HAP-1 (cell line): Measurements from ENCODE around the gene KSR2.

ENCODE experiments used
- DNase-seq, 2 experiments: peaks; one replicate each; pipeline ENCODE4 v3.0.0-alpha.2; 2016 to 2020; ENCODE audit warnings: low spot score in 2 of 2
- H3K27me3 ChIP-seq: fragments of 250-450 bp; sonication (Bioruptor Pico); 2 replicates; pipeline ENCODE4 v1.5.1; 2020; ENCODE audit warnings: low read depth, mild to moderate bottlenecking, moderate library complexity
- H3K36me3 ChIP-seq: fragments of 250-450 bp; sonication (Bioruptor Pico); replicated peaks from 2 replicates; pipeline ENCODE4 v1.5.1; 2020; ENCODE audit warnings: mild to moderate bottlenecking
- H3K4me1 ChIP-seq: fragments of 250-450 bp; sonication (Bioruptor Pico); 2 replicates; pipeline ENCODE4 v1.5.1; 2020; ENCODE audit warnings: mild to moderate bottlenecking
- H3K4me3 ChIP-seq: fragments of 250-450 bp; sonication (Bioruptor Pico); 2 replicates; pipeline ENCODE4 v1.5.1; 2020; ENCODE audit warnings: mild to moderate bottlenecking, moderate library complexity
- H3K9me3 ChIP-seq: fragments of 250-450 bp; sonication (Bioruptor Pico); 2 replicates; pipeline ENCODE4 v1.5.1; 2020; ENCODE audit warnings: mild to moderate bottlenecking, moderate library complexity
- in situ Hi-C: fragments of 300-500 bp; cut with MboI; formaldehyde crosslinking; loops from 3 replicates; pipeline ENCODE4 v1.14.3; 2020; ENCODE audit warnings: low sequenced_read_pairs, inconsistent platforms, mixed read lengths

Gene KSR2

DNA sequence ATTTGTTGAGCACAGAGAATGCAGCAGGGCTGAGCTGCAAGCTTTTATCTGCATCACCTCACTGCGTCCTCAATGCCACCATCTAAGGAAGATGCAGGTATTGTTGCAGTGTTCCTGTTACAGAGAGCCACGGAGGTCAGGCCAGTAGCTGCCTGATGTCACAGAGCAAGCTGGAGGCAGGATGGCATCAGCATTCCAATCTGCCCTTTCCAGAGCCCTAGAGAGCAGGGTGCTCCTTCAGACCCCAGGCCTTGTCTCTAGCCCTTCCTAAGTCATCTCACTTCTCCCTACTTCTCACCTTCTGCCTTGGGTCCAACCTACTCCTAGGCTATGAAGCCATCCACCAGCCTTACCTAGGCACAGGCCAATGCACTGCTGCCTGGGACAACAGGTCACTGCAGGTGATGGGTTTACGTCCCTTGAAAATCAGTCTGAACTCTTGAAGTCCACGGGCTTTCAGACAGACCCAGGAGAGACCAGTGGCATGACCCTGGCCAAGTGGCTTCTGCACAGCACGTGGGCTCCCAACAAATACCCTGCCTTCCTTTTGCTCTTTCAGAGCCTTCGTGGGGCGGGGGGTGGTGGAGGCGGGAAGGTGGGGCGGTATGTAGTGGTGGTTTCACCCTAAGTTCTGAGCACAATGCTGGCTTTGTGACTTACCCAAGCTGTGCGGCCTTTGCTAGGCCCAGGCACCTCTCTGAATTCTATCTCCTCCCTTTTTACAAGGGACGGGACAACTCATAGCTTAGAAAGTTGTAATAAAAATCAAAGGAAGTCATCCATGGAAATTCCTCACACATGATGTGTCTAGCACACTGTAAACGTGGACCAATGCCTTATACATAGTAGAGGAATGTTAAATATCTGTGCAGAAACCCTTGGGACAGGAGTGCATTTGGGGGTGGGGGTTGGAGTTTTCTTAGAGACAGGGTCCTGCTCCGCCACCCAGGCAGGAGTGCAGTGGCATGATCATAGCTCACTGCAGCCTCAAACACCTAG is 136.0 kb downstream of the KSR2 start:
- Histone ChIP-seq H3K4me3 (no peak overlapping the region), H3K27me3 (peaks cover 8% of the 10 kb centered on the region; the same call in 1 of the 2 replicates), H3K36me3 (no peaks in the 10 kb centered on the region), H3K9me3 (no peaks in the 10 kb centered on the region), H3K4me1 (no peaks in the 10 kb centered on the region)
- DNase-seq, result no peak
- in situ Hi-C loops, result no loop called here

- H3K4me3 ChIP-seq, result no peak overlapping the region
- no peaks in the 10 kb centered on the region for H3K4me1 ChIP-seq
- no peak for DNase-seq
- H3K27me3 ChIP-seq, result peaks cover 3% of the 10 kb centered on the region; the same call in 1 of the 2 replicates
- no peaks in the 10 kb centered on the region for H3K36me3 ChIP-seq
- in situ Hi-C loops, result no loop called here
- no peaks in the 10 kb centered on the region for H3K9me3 ChIP-seq
These were observed 138.3 kb downstream of the KSR2 start for GRCh38 chr12:117830471-117830870.

GRCh38 chr12:117829108-117829507 is 139.7 kb downstream of the KSR2 start:
- Histone ChIP-seq H3K9me3 (no peaks in the 10 kb centered on the region), H3K4me3 (no peak overlapping the region), H3K36me3 (no peaks in the 10 kb centered on the region), H3K27me3 (no peaks in the 10 kb centered on the region), H3K4me1 (no peaks in the 10 kb centered on the region)
- in situ Hi-C loops, result no loop called here
- no peak for DNase-seq

- no peaks in the 10 kb centered on the region for H3K4me1 ChIP-seq
- in situ Hi-C loops, result no loop called here
- H3K27me3 ChIP-seq, result no peaks in the 10 kb centered on the region
- DNase-seq, result no peak
- H3K9me3 ChIP-seq, result no peaks in the 10 kb centered on the region
- H3K4me3 ChIP-seq, result no peak overlapping the region
- no peaks in the 10 kb centered on the region for H3K36me3 ChIP-seq
These were observed 141.1 kb downstream of the KSR2 start for GRCh38 chr12:117827660-117828059.

DNA sequence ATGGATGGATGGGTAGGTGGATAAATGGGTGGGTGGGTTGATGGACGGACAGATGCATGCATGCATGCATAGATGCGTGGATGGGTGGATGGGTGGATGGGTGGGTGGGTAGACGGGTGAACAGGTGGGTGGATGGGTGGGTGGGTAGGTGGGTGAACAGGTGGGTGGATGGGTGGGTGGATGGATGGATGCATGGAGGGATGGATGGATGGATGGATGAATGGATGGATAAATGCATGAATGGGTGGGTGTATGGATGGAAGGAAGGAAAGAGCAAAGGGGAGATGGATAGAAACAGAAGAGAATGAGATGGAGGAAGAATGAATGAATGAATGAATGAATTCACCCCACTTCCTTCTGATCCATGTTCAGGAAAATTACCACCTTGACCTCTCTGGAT is 143.0 kb downstream of the KSR2 start:
- no peaks in the 10 kb centered on the region for H3K36me3 ChIP-seq
- H3K4me1 ChIP-seq, result no peaks in the 10 kb centered on the region
- in situ Hi-C loops, result no loop called here
- no peak overlapping the region for H3K4me3 ChIP-seq
- no peak for DNase-seq
- no peaks in the 10 kb centered on the region for H3K9me3 ChIP-seq
- no peaks in the 10 kb centered on the region for H3K27me3 ChIP-seq

DNA sequence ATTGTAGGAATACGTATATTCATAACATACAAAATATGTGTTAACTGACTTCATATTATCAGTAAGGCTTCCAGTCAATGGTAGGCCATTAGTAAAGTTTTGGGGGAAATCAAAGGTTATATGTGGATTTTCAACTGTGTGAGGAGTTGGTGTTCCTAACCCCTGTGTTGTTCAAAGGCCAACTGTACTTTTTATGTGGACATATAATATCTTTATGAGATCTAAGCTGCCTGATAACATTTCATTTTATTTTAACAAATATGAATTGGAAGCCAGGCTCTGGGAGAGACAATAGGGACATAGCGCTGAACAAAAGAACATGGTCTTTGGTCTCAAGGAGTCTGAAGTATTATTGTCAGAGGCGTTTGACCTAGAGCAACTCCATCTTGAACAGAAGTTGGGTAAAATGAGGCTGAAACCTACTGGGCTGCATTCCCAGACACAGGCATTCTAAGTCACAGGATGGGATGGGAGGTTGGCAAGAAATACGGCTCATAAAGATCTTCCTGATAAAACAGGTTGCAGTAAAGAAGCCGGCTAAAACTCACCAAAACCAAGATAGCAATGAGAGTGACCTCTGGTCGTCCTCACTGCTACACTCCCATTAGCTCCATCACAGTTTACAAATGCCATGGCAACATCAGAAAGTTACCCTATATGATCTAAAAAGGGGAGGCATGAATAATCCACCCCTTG is 147.2 kb downstream of the KSR2 start:
- H3K27me3 ChIP-seq, result no peaks in the 10 kb centered on the region
- no peaks in the 10 kb centered on the region for H3K36me3 ChIP-seq
- no peak for DNase-seq
- no peaks in the 10 kb centered on the region for H3K9me3 ChIP-seq
- no peaks in the 10 kb centered on the region for H3K4me1 ChIP-seq
- no peak overlapping the region for H3K4me3 ChIP-seq
- in situ Hi-C loops, result no loop called here

DNA sequence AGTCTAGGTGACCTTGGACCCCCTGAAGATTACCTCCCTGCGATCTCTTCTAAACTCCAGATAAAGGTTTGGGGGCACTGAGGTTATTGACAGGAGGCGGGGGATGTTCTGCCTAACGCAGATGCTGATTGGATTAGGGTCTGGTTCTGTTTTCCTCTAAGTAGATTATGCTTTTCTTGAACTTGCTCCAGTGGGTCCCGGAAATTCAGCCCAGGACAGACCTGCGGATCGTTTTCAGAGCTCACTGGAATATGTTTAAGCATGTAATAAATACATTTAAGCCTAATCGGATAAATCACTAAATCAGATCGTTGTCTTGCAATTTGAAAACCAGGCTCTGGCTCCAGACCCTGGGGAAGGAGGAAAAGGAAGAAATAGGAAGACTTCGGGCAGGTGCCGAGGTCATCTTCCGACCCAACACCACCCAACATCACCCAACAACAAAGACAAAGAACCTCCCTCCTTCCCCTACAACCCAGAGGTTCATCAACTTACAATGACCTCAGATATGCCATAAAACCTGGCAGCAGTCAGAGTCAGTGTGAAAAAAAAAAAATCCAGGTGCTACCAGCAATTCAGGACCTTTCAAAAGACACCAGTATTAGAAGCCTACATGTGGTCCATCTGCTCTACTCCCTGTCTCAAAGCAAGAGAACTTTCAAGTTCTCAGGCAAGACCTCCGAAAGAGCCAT is 148.4 kb downstream of the KSR2 start:
- H3K36me3 ChIP-seq, result no peaks in the 10 kb centered on the region
- DNase-seq, result no peak
- in situ Hi-C loops, result no loop called here
- H3K4me3 ChIP-seq, result no peak overlapping the region
- no peaks in the 10 kb centered on the region for H3K4me1 ChIP-seq
- no peaks in the 10 kb centered on the region for H3K9me3 ChIP-seq
- no peaks in the 10 kb centered on the region for H3K27me3 ChIP-seq

GRCh38 chr12:117819160-117819559 is 149.6 kb downstream of the KSR2 start:
- H3K36me3 ChIP-seq, result no peaks in the 10 kb centered on the region
- H3K4me3 ChIP-seq, result no peak overlapping the region
- no peaks in the 10 kb centered on the region for H3K27me3 ChIP-seq
- in situ Hi-C loops, result no loop called here
- no peaks in the 10 kb centered on the region for H3K4me1 ChIP-seq
- no peaks in the 10 kb centered on the region for H3K9me3 ChIP-seq
- DNase-seq, result no peak

DNA sequence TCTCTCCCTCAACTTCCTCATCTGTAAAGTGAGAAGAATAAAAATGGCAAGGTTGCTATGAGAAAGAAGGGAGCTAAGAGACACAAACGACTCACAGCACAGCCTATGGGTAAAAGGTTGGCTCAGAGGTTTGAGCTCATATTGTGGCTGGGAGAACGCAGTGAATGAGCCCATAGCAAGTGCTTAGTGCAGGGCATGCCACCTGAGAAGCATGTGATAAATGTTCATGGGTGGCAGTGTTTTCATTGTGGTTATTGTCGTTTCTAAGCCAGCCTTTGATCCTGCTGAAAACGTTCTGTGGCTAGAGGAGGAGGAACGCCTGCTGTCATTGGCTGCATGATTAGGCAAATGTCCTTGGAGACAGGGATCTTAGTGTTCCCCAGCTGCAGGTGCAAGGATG is 150.4 kb downstream of the KSR2 start:
- H3K9me3 ChIP-seq, result no peaks in the 10 kb centered on the region
- H3K36me3 ChIP-seq, result no peaks in the 10 kb centered on the region
- in situ Hi-C loops, result no loop called here
- no peak overlapping the region for H3K4me3 ChIP-seq
- no peaks in the 10 kb centered on the region for H3K4me1 ChIP-seq
- 0 out of 2 replicates have a peak, but pooled peaks cover 2% of the 10 kb centered on the region for H3K27me3 ChIP-seq
- no peak for DNase-seq

GRCh38 chr12:117809509-117809908 is 159.3 kb downstream of the KSR2 start:
- H3K4me3 ChIP-seq, result no peak overlapping the region
- no peak for DNase-seq
- in situ Hi-C loops, result no loop called here
- peaks cover 9% of the 10 kb centered on the region; the same call in 1 of the 2 replicates for H3K27me3 ChIP-seq
- H3K36me3 ChIP-seq, result no peaks in the 10 kb centered on the region
- H3K9me3 ChIP-seq, result no peaks in the 10 kb centered on the region
- no peaks in the 10 kb centered on the region for H3K4me1 ChIP-seq

DNA sequence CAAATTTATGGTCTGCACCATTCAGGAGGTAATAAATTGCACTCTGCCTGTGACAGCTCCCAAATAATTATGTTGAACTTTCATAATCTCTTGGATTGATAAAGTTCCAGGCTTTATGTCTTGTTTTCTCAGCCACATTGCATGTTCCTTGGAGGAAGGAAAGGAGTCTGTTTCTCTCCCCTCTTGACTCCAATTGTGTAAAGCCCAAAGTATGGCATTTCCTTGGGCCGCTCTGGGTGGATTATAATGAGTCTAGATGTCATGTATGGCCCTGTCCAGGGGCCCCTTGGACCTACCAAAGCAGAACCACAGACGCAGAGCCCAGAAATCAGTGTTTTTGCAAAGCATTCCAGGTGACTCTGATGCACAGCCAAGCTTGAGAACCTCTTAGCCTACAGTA is 160.8 kb downstream of the KSR2 start:
- Histone ChIP-seq H3K27me3 (peaks cover 2% of the 10 kb centered on the region; the same call in 1 of the 2 replicates), H3K4me1 (no peaks in the 10 kb centered on the region), H3K9me3 (no peaks in the 10 kb centered on the region), H3K4me3 (no peak overlapping the region), H3K36me3 (no peaks in the 10 kb centered on the region)
- DNase-seq, result no peak
- in situ Hi-C loops, result no loop called here

GRCh38 chr12:117807355-117807754 is 161.4 kb downstream of the KSR2 start:
- Histone ChIP-seq H3K27me3 (peaks cover 2% of the 10 kb centered on the region; the same call in 1 of the 2 replicates), H3K4me1 (no peaks in the 10 kb centered on the region), H3K9me3 (no peaks in the 10 kb centered on the region), H3K4me3 (no peak overlapping the region), H3K36me3 (no peaks in the 10 kb centered on the region)
- in situ Hi-C loops, result no loop called here
- DNase-seq, result no peak

DNA sequence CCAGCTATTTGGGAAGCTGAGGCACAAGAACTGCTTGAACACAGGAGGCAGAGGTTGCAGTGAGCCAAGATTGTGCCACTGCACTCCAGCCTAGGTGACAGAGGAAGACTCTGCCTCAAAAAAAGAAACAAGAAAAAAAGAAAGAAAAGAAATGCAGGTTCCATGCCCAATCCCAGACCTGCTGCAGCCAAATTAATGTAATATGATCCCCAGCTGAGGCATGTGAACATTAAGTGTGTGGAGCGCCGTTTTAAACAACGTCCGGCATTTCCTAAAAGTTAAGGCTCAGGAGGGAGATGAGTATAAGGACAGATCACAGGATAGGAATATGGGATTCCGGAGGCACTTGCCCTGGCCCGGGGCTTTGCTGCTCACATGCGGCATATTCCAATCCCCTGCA is 162.9 kb downstream of the KSR2 start:
- Histone ChIP-seq H3K9me3 (no peaks in the 10 kb centered on the region), H3K36me3 (no peaks in the 10 kb centered on the region), H3K27me3 (no peaks in the 10 kb centered on the region; the same call in 1 of the 2 replicates), H3K4me1 (no peaks in the 10 kb centered on the region), H3K4me3 (no peak overlapping the region)
- DNase-seq, result no peak
- in situ Hi-C loops, result no loop called here
